Measurements from ENCODE around the gene LCP2.
"Not testable (repeated sequence)": the region's sequence is repeated elsewhere in the genome, so short reads cannot be mapped to it uniquely, and the experiment has no call there.

DNA sequence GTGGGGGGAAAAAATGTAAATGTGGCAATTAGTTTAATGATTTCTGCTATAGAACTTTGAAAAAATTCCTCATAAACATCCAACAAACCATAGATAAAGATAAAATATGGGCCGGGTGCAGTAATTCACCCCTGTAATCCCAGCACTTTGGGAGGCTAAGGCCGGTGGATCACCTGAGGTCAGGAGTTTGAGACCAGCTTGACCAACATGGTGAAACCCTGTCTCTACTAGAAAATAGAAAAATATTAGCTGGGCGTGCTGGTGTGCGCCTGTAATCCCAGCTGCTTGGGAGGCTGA, 48.7 kb downstream of the LCP2 start:
- not testable (repeated sequence) for TF ChIP-seq POLR2A (IDR thresholded peaks at IDR 0.05; ENCODE audit: borderline replicate concordance, extremely low read depth, insufficient read depth, insufficient read length); CTCF (IDR thresholded peaks at IDR 0.05 in 2 of 3, conservative IDR thresholded peaks at IDR 0.05 in 1 of 3; ENCODE audit: borderline replicate concordance in 1 of 3, insufficient read depth in 1 of 3, low read depth in 2 of 3, low read length in 2 of 3); EZH2 (IDR thresholded peaks at IDR 0.05); POLR2AphosphoS5 (IDR thresholded peaks at IDR 0.05; ENCODE audit: low read depth, low read length); SIN3A (IDR thresholded peaks at IDR 0.05; ENCODE audit: low read depth); ATF3 (IDR thresholded peaks at IDR 0.05); YY1 (IDR thresholded peaks at IDR 0.05; ENCODE audit: extremely low read depth, insufficient replicate concordance, low read depth, low read length); RAD21 (IDR thresholded peaks at IDR 0.05; ENCODE audit: low read depth)
- TF ChIP-seq, protein P1, sequence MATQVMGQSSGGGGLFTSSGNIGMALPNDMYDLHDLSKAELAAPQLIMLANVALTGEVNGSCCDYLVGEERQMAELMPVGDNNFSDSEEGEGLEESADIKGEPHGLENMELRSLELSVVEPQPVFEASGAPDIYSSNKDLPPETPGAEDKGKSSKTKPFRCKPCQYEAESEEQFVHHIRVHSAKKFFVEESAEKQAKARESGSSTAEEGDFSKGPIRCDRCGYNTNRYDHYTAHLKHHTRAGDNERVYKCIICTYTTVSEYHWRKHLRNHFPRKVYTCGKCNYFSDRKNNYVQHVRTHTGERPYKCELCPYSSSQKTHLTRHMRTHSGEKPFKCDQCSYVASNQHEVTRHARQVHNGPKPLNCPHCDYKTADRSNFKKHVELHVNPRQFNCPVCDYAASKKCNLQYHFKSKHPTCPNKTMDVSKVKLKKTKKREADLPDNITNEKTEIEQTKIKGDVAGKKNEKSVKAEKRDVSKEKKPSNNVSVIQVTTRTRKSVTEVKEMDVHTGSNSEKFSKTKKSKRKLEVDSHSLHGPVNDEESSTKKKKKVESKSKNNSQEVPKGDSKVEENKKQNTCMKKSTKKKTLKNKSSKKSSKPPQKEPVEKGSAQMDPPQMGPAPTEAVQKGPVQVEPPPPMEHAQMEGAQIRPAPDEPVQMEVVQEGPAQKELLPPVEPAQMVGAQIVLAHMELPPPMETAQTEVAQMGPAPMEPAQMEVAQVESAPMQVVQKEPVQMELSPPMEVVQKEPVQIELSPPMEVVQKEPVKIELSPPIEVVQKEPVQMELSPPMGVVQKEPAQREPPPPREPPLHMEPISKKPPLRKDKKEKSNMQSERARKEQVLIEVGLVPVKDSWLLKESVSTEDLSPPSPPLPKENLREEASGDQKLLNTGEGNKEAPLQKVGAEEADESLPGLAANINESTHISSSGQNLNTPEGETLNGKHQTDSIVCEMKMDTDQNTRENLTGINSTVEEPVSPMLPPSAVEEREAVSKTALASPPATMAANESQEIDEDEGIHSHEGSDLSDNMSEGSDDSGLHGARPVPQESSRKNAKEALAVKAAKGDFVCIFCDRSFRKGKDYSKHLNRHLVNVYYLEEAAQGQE (IDR thresholded peaks at IDR 0.05; ENCODE audit: low read depth), result not testable (repeated sequence)
- TF ChIP-seq, protein P2, sequence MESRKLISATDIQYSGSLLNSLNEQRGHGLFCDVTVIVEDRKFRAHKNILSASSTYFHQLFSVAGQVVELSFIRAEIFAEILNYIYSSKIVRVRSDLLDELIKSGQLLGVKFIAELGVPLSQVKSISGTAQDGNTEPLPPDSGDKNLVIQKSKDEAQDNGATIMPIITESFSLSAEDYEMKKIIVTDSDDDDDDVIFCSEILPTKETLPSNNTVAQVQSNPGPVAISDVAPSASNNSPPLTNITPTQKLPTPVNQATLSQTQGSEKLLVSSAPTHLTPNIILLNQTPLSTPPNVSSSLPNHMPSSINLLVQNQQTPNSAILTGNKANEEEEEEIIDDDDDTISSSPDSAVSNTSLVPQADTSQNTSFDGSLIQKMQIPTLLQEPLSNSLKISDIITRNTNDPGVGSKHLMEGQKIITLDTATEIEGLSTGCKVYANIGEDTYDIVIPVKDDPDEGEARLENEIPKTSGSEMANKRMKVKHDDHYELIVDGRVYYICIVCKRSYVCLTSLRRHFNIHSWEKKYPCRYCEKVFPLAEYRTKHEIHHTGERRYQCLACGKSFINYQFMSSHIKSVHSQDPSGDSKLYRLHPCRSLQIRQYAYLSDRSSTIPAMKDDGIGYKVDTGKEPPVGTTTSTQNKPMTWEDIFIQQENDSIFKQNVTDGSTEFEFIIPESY (IDR thresholded peaks at IDR 0.05; ENCODE audit: extremely low read depth, insufficient replicate concordance, low read length), result not testable (repeated sequence)
